EH (cell line): ENCODE data around the gene ADGRG4.
A peak's percentile ranks its signal among the peaks of the same experiment; 100 is the strongest.

Experiments used
- DNase-seq: peaks from one replicate; pipeline ENCODE4 v3.0.0-alpha.2; 2015; ENCODE audit warnings: low read depth

ADGRG4 gene

DNA sequence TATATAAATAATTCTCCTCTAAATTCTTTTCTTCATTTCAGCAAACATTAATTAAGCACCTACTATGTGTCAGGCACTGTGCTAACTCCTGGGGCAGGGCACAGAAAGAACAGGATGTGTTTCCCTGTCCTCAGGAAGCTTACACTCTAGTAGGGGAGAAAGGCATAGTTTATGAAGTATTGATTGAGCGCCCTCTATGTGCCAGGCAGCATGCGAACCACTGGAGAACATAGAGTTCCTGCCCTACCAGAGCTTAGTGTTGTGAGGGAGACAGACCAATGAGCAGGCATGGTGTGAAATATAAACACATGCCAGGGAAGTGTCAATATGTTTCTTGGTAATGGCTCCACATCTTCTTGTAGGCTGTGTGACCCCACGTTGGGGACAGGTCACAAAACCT lies 3.7 kb downstream of the ADGRG4 start:
- DNase-seq = no peak

DNA sequence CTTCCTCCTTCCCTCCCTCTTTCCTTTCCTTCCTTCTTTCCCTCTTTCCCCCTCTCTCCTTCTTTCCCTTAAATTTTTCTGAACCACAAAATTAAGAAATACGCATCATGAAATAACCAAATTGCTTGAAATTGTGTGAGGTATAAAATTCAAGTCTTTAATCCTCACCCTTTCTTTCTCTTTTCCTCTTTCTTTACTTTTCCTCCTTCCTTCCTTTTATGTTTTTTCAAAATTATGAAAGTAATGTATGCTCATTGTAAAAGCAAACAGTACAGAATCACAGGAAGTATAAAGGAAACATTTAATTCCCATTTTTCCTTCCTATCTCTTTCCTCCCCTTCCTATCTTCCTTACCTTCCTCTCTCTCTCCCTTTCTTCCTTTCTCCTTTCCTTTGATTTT lies 5.4 kb downstream of the ADGRG4 start:
- no peak for DNase-seq

DNA sequence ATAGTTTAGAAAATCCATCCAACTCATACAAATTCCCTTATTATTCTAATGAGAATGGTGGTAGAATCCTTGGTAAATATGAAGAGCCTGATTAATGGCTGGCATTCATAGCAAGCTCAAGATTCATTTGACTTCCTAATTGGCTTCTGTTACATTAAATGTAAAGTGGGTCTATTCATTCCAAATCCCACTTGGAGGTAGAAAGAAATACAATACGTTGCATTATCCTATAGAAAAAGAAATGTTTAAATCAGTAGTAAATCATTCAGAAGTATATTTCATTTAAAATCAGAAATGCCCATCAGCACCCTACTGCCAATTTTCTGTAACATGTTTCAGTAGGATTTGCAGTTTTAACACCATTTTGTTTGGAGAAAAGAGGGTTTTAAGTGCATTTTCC lies 6.7 kb downstream of the ADGRG4 start:
- no peak for DNase-seq

DNA sequence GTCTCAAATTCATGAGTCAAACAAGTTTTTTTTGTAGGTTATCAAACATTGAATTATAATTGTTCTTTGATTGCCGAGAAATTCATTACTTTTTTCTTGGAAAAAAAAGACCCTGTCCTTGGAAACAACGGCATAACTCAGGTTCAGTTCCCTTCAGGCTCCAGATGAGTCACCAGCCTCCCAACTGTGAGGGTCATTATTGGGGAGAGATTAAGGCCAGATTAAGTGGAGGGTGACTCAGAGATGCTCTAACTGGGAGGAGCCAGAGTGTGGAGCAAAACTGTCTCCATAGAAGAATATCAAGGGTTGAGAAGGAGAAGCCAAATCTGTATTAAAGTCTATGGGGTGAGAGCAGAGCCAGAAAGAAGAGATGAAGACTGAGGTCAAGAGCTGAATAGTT lies 9.6 kb downstream of the ADGRG4 start:
- DNase-seq = peak; percentile 66

DNA sequence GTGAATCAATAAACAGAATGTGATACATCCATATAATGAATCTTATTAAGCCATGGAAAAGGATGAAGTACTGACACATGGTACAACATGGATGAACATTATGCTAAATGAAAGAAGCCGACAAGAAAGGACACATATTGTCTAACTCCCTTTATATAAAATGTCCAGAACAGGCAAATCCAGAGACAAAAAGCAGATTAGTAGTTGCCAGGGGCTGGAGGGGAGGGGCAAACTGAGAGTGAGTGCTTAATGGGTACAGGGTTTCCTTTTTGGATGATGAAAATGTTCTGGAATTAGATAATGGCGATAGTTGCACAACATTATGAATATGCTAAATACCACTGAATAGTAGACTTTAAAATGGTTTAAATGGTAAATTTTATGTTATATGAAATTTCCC lies 17.4 kb downstream of the ADGRG4 start:
- DNase-seq = no peak

DNA sequence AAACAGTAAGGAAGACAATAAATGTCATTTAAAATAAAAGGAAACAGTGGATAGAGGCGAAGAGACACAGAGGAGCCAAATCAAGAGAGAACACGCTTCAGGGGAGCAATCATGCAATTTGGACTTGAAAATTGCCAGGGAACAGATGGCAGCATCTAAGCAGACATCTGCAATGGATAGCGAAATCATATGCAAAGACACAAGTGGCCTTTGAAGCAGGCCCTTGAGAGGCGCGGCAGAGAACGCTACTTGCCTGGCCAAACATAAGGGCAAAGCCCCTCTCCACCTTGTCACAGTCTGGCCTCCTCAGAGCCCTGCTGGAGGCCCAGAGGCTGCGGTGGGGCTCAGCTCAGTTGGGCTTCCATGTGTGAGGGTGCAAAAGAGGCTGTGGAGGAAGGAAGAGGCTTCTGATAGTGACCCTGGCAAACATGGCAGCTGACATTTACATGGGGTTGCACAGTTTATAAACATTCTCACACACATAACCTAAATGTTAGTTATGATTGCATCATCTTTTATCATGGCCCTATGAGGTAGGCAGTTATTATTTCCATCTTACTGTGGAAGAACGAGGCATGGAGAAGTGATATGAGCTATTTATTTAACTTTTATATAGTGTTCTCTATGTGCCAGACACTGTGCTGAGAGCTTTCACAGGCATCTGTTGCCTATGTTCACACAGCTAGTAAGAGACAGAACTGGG lies 18.3 kb downstream of the ADGRG4 start:
- DNase-seq = no peak

DNA sequence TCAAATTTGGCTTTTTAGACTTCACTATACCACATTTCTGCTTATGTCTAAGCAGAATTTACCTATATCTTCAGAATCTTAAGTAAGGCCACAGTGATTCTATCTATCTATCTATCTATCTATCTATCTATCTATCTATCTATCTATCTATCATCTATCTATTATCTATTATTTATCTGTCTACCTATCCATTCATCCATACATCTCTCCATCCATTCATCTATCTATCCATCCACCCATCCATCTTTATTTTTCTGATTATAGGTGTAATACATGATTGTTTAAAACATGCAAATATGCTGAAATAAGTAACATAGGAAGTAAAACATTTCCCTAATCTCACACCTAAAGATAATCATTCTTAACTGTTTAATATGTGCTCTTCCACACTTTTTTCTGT lies 18.8 kb downstream of the ADGRG4 start:
- DNase-seq = no peak

DNA sequence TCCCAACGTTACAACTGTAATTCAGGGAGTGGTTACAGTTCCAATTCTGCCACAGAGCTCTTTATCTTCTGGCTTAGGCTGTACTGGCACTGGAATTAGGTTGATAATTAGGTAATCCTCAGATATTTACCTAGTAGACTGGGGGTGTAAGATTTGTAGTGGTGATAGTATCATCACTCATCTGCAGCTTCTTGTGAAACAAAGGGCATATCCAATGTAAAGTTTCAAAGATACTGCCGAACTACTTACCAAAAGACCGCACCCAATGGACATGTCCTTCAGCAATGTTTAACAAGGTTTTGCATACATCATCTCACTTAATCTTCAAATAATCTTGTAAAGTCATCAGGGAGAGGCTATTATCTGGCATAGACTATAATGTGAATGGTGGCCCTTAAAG lies 20.8 kb downstream of the ADGRG4 start:
- no peak for DNase-seq

DNA sequence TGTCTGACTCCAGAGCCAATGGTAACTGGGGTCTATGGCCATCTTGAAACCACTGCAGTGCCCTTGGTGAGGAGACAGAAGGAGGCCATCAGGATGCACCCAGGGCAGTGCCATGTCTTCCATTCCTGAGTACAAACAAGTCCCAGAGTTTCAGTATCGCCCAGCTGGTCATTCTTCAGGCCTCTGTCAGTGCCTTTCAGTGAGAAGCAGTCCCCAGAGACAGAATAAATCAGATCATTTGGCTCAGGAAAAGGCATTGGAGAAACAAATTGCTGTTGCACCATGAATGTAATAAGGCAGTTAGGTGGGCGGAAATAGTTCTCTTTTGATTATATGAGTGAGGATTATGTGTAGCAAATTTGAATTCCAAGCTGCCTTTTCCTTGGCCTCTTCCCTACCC lies 21.3 kb downstream of the ADGRG4 start:
- no peak for DNase-seq

DNA sequence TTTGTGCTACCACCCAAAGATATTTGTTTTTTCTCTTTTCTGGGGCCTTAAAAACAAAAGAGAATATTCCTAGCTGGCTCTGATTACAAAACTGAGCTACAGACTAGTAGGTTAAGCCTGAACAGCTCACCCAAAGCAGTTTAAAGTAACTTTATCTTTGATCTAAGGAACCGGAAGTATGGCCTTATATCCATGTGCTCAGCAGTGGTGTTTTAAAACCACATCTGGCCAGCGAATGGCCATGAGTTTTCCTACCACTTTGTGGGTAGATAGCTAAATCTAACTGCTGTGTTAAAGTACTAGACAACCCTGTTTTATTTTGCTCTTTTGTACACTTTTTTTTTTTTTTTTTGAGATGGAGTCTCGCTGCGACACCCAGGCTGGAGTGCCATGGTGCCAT lies 24.6 kb downstream of the ADGRG4 start:
- DNase-seq = peak; percentile 1

DNA sequence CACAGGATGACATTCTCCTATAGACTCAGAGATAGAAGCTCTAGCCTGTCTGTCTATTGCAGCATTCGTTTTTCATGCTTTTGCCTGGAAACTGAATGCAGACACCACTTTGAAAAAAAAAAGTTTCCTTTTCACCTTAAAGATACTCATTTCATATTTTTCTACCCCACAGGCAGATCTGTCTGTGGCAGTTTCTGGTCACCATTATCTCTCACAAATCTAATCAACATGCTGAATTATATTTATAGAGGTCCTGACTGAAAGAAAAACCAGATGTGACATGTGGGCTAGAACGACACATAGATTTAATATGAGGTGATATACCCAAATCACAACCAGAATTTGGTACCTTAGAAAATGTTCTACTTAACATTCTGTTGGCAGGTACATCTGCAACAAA lies 28.2 kb downstream of the ADGRG4 start:
- no peak for DNase-seq

DNA sequence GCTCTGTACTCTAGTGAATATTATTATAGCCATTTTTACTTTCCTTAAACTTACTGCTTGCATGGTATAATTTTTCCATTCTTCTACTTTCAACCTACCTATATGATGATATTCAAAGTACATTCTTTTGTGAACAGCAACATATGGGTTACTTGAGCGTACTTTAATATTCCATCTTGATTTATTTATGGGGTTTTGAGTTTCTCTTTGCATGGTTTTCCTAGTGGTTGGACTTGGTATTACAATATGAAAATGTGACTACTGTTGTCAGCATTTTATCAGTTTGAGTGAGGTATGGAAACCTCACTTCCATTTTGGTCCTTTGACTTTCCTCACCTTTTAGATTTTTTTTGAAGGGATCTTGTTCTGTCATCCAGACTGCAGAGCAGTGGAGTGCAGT lies 35.9 kb downstream of the ADGRG4 start:
- no peak for DNase-seq

DNA sequence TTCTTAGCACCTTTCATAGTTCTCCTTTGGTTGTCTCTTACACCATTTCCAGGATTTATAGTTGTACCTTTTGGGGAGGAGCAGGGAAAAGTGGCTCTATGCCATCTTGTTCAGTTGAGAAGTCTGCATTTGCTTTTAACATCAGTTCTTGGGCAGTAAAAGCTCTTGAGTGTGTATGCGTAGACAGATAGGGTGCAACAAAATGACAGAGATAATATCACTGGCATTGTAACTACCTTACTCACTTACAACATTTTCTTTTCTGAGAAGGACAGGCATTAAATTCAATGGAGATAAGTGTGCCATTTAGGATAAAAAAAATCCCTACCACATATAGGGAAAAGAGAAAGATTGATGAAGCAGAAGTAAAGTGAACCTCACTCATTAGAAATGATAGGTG lies 38.9 kb downstream of the ADGRG4 start:
- no peak for DNase-seq

DNA sequence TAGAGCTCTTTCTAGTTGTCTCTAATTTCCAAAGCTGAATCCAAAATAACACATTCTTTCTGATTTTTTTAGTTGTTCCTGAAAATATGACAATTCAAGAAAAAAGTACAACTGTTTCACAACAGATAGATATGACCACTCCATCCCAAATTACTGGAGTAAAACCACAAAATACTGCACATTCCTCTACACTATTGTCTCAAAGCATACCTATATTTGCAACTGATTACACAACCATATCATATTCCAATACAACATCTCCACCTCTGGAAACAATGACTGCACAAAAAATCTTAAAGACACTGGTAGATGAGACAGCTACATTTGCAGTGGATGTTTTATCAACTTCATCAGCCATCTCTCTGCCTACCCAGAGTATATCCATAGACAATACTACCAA lies 43.6 kb downstream of the ADGRG4 start:
- DNase-seq = no peak

DNA sequence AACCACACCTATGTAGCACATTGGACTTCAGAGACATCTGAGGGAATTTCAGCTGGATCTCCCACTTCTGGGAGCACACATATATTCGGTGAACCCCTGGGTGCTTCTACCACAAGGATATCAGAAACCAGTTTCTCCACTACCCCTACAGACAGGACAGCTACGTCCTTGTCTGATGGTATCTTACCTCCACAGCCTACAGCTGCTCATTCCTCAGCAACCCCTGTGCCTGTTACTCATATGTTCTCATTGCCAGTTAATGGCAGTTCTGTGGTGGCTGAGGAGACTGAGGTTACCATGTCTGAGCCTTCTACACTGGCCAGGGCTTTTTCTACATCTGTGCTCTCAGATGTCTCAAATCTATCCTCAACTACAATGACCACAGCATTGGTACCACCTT lies 45.7 kb downstream of the ADGRG4 start:
- DNase-seq = no peak

DNA sequence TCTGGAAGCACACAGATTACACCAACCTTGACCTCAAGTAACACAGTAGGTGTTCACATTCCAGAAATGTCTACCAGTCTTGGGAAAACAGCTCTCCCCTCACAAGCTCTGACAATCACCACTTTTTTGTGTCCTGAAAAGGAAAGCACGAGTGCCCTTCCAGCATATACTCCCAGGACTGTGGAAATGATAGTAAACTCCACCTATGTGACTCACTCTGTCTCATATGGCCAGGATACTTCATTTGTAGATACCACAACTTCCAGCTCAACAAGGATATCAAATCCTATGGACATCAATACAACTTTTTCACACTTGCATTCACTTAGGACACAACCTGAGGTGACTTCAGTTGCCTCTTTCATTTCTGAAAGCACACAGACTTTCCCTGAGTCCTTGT lies 46.9 kb downstream of the ADGRG4 start:
- no peak for DNase-seq

DNA sequence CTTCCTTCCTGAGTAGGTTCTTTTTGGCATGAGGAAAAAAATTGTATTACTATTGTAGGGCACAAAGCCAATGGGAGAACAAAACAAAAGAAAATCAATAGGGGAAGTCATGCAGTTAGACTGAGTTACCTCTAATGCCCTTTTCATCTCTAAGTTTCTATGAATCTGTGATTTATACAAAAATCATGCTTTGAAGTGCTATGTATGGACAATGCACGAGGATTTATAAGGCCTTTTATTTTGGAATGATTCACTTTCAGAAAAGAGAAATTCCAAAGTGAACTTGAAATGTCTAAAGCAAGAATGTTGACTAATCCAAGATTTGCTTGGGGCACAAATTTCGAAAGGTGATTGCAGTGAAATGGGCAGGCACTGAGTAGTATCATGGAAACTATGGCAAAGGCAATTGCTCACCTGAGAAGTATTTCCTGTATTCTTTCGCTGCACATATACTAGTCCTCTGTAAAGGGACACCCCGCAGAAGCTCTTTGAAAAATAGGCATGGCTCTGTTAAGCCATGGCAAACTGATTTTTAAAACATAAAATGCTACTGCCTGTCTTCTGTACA lies 52.8 kb downstream of the ADGRG4 start:
- peak; percentile 33 for DNase-seq

DNA sequence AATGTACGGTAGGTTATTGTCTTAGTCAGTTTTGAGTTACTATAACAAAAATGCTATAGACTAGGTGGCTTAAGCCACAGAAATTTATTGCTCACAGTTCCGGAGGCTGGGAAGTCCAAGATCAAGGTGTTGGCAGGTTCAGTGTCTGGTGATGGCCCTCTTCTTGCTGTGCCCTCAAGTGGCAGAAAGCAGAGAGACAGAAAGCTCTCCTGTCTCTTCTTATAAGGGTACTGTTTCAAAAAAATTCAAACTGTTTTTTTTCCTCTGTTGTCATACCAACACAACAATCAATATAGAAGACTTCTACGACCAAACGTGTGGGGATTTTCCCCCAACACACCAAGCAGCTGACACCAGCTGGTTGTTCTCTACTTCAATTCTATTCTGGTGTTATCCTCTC lies 53.4 kb downstream of the ADGRG4 start:
- no peak for DNase-seq

DNA sequence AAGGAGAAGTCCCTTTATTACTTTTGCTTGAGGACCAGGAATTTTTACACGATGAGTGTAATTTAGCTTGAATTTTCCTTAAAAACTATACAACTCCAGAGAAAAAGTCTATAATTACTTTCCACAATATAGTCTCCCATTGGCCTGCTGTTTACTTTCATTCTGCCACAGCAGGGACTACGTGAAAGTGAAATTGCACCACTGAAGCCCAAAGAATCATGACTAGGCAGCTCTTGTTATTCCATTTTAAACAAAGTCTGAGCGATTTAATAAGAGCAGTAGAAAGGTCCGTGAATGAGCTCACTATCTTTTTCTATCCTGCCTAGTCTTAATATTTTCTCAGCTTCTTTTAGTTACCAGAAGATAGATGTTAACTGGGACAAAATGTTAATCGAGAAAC lies 68.6 kb downstream of the ADGRG4 start:
- no peak for DNase-seq

DNA sequence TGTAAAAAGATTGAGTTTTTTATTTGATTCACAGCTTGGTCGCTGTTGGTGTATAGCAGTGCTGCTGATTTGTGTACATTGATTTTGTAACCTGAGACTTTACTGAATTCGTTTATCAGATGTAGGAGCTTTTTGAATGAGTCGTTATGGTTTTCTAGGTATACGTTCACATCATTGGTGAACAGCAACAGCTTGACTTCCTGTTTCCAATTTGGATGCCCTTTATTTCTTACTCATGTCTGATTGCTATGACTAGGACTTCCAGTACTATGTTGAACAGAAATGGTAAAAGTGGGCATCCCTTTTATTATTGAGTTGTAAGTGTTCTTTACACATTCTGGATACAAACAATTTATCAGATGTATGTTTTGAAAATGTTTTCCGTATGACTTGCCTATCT lies 76.0 kb downstream of the ADGRG4 start:
- no peak for DNase-seq

DNA sequence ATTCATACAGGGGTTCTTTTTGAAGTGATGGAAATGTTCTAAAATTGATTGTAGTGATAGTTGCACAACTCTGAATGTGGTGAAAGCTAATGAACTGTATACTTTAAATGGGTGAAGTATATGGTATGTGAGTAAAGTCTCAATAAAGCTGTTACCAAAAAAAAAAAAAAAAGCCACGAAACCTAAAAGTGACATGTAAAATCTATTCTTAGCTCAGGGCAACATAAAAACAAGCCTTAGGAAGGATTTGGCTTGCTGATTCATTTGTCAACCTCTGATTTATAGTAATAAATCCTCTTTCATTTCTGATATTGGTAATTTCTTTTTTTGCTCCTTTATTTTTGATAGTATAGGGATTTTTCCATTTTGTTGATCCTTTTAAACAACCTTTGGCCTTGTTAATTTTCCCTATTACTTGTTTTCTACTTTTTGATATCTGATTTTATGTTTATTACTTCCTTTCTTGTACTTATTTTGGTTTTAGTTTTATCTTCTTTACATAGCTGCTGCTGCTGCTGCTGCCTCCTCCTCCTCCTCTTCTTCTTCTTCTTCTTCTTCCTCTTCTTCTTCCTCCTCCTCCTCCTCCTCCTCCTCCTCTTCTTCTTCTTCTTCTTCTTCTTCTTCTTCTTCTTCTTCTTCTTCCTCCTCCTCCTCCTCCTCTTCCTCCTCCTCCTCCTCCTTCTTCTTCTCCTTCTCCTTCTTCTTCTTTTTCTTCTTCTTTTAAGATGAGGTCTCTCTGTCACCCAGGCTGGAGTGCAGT lies 79.4 kb downstream of the ADGRG4 start:
- no peak for DNase-seq

DNA sequence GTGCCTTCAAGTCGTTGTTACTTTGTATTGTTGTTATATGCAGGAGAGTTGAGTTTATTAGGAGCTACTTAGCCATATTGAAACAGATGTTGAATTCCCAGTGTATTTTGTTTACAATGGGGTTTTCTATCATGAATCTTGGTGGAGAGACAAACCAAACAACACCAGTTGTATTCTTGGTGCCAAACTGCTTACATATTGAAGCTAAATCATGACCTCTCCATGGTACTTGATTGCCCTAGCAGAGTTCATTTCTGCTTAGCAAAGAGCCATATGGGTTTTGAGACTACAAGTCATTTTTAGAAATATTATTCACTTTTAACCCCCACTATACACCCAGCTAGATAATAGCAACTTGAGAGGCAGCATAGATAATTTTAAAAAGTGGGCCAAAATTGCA lies 85.4 kb downstream of the ADGRG4 start:
- no peak for DNase-seq

DNA sequence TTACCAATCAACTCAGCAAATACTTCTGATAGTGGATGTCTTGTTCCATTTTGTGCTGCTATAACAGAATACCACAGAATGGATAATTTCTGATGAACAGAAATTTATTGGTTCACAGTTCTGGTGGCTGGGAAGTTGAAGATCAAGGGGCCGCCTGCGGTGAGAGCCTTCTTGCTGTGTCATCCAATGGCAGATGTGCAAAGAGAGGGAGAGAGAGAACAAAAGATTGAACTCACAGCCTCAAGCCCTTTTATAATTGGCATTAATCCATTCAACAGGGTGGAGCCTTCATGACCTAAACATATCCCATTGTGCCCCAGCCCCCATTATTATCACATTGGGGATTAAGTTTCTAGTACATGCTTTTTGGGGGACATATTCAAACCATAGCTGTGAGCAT lies 86.1 kb downstream of the ADGRG4 start:
- no peak for DNase-seq
